ENCODE measurements around the gene TMEM119.
"Not testable (repeated sequence)": the region's sequence is repeated elsewhere in the genome, so short reads cannot be mapped to it uniquely, and the experiment has no call there.

The TMEM119 gene

GRCh38 chr12:108633534-108634248 lies 35.8 kb upstream of the TMEM119 start, which contains the start of gene SELPLG:
TSS of gene SELPLG (minus strand) at chr12:108633894. CDS start at chr12:108624307, 9,587 bp downstream.
- DNase-seq: no peak

DNA sequence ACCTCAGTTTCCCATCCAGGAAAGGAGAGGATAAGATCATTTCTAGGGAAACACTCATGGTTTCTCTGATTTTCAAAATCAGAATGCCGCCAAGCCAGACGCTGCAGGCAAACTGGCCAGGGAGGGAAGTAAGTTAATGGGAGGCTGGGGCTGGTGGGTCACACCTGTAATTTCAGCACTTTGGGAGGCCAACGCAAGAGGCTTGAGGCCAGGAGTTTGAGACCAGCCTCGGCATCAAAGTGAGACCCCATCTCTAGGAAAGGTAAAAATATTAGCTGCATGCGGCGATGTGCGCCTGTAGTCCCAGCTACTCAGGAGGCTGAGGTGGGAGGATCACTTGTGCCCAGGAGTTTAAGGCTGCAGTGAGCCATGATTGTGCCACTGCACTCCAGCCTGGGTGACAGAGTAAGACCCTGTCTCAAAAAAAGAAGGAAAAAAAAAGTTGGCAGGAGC lies 35.2 kb upstream of the TMEM119 start:
- DNase-seq: no peak

GRCh38 chr12:108631261-108631660 lies 33.4 kb upstream of the TMEM119 start:
- DNase-seq: not testable (repeated sequence)

GRCh38 chr12:108630481-108631207 lies 32.8 kb upstream of the TMEM119 start:
- no peak for DNase-seq

DNA sequence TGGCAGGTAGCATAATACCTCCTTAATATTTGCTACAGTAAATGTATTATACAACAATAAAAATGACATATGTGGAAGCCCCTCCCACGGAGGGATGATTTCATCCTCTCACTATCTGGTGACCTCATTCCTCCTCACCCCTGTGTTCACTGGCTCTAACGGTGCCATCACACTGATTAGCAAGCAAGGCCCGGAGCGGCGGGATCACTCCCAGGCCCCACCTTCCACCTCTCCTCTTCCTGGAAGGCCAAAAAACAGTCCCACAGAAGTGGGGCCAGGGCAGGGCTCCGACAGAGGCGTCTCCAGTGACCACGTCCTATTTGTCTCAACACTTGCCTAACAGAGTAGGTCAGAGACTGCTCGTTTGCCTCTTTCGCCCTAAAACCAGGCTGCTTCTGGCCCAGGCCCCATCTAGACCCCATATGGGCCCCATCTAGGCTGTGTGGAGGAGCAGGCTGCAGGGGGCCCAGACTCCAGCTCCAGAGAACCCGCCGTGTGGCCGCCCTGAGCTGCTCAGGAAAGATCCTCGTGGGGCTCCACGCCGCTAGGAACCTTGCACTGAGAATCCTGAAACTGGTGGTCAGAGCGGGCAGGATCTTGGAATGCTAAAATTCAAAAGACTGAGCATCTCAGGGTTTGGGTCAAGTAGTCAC lies 32.1 kb upstream of the TMEM119 start:
- no peak for DNase-seq

- no peak for DNase-seq
Observed at GRCh38 chr12:108629151-108629550, 31.3 kb upstream of the TMEM119 start.

GRCh38 chr12:108627134-108627920 lies 29.4 kb upstream of the TMEM119 start:
- no peak for DNase-seq

GRCh38 chr12:108625228-108625627 lies 27.3 kb upstream of the TMEM119 start:
- DNase-seq: no peak

- DNase-seq: no peak
Observed at GRCh38 chr12:108623577-108623976, 25.7 kb upstream of the TMEM119 start.

DNA sequence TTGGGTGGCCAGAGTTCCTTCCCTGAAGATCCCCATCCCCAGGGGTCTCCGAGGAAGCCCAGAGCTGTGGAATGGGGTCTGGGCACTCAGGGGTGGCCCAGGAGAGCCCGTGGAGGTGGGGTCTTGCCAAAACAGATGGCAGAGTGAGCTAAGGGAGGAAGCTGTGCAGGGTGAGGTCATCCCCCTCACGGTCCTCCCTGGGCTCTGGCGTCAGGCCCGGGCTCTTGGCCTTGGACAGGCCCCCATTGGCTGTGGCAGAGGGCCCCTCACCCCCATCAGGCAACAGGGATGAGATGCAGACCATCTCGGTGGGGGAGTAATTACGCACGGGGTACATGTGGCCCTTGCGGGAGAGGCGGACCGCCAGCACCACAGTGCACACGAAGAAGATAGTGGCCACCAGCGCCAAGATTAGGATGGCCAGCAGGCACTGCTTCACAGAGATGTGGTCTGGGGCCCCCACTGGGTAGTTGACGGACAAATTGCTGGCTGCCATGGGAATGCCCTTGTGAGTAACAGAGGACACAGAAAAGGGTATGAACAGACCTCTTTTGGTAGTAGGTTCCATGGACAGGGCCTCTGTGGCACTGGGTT lies 25.1 kb upstream of the TMEM119 start:
- no peak for DNase-seq

- no peak for DNase-seq
Observed at GRCh38 chr12:108622421-108622820, 24.5 kb upstream of the TMEM119 start.

DNA sequence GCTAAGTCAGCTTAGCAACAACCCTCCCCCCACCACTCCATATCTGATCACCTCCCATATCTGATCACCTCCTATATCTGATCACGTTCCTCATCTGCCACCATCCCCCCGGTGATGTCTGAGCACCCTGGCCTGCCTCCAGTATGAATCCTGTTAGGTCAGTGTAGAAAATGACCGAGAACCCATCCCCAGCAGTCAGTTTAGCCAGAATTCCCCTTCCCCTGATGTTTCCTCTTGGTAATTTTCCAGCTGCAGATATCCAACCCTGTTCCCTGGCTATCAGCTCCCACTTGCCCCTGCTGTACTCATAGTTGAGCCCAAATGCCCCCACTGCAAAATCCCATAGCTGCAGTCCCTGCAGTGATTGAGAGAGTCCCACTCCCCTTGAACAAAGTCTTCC lies 23.3 kb upstream of the TMEM119 start:
- DNase-seq: no peak

DNA sequence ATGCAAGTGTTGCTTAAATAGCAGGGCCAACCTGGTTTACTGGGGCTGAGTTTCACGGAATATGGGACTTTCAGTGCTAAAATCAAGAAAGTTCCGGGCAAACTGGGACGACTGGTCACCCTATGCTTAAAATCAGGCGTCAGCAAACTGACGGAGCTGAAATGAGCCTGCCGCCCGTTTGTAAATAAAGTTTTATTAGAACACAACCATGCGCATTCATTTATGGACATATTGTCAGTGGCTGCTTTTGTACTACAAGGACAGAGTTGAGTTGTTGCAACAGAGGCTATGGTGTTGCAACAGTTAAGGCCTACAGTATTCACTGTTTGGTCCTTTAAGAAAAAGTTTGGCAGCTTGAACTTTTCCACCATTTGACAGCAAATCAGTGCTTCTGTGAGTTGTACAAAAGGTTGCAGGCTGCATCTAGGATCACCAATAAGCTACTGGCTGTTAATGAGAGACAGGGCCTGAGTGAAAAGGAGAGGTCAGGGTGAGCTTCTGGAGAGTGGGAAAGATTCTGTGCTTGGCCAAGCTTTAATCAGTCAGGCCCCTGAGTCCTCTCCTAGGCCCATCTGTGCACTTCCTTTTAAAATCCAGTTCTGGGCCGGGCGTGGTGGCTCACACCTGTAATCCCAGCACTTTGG lies 22.5 kb upstream of the TMEM119 start:
- DNase-seq: no peak

- no peak for DNase-seq
Observed at GRCh38 chr12:108619369-108620160, 21.7 kb upstream of the TMEM119 start.

DNA sequence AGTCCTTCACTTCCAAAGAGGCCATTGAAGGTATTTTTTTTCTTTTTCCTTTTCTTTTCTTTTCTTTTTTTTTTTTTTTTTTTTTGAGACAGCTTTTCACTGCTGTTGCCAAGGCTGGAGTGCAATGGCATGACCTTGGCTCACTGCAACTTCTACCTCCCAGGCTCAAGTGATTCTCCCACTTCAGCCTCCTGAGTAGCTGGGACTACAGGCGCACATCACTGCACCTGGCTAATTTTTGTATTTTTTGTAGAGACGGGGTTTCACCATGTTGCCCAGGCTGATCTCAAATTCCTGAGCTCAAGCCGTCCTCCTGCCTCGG lies 21.0 kb upstream of the TMEM119 start:
- DNase-seq: not testable (repeated sequence)

DNA sequence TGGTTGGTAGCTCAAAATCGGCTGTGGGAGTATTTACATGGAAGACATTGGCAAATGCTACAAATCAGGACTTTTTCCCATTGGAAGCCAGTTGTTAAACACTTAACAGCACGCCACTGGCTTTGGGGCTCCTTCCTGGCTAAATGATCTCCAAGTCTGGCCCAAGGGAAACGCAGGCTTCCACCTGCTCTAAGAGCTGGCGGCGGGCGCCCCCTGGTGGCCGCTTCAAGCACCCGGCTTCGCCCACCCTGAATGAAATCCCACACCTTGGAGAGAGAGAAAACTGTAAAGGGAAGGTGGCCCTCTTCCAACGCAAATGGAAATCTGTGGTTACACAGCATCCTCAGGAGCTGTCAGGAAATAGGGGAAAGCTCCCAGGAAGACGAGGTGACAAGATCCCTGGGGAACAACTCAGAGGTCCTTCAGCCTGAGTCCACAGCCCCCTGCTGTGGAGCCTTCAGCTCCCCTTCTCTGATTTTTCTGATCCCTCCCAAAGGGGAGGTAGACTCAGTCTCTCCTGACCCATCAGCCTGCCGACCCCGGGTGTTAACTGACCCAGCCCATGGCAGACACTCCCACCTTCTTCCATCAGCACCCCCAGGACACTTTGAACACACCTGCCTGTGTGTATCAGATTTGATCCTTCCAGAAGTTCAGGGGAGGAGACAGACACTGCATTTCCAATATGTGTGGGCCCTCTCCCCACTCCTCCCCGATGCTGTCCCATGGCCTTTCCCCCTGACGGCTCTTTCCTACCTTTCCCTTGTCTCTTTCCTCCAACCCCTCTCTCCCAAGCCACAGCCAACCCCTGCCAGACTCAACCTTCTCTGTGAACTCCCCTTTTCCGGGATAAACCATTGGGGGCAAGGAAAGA lies 20.4 kb upstream of the TMEM119 start:
- DNase-seq: peak; percentile 49 to 73

- DNase-seq: no peak
Observed at GRCh38 chr12:108616941-108617858, 19.3 kb upstream of the TMEM119 start.

DNA sequence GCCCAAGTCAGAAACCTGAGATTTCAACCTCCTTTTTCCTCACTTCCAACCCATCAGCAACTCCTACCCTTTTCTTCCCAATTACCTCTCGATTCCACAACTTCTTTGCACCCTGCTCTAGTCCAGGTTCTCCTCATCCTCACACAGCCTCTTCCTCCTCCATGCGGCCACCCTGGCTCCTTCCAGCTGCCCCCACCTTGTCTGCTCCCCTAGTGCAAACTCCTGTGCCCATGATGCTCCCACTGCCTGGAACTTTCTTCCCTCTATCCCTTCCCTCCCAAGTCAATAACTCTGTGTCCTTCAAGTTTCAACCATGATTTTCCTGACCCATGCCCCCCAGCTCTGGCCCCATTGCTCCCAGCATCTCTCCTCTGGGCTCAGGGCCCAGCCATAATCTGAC lies 18.5 kb upstream of the TMEM119 start:
- no peak for DNase-seq

DNA sequence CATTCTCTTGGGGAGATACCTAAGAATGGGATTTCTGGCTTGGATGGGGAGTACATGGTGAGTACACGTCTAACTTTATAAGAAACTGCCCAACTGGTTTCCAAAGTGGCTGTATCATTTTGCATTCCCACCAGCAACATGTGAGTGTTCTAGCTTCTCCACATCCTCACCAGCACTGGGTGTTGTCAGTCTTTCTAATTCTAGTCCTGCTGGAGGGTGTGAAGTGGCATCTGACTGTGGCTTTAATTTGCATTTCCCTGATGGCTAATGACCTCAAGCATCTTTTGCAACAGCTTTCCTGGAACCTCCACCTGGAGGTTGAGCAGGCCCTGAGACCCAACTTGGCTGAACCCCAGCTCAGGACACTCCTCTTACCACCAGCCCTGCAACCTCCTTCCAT lies 18.0 kb upstream of the TMEM119 start:
- DNase-seq: no peak

All from SW 1271 (cell line).